RKO (cell line): ENCODE data around the gene VASN.

Source experiments
- DNase-seq: peaks from one replicate; pipeline ENCODE4 v3.0.0-alpha.2; 2016; ENCODE audit warnings: low spot score

VASN gene

GRCh38 chr16:4403133-4403949, 31.7 kb downstream of the VASN start:
- DNase-seq = no peak

GRCh38 chr16:4404247-4404966, 32.8 kb downstream of the VASN start:
- peak; percentile 35 for DNase-seq

- no peak for DNase-seq
These were observed 33.5 kb downstream of the VASN start for GRCh38 chr16:4404967-4405696.

- no peak for DNase-seq
These were observed 36.1 kb downstream of the VASN start for GRCh38 chr16:4407543-4408322.

- DNase-seq = no peak
These were observed 36.7 kb downstream of the VASN start for GRCh38 chr16:4408323-4408690.

- peak; percentile 41 for DNase-seq
These were observed 37.7 kb downstream of the VASN start for GRCh38 chr16:4409081-4409932.

- no peak for DNase-seq
These were observed 38.9 kb downstream of the VASN start for GRCh38 chr16:4410335-4411075.

GRCh38 chr16:4411684-4412083, 40.0 kb downstream of the VASN start:
- no peak for DNase-seq

- no peak for DNase-seq
These were observed 40.5 kb downstream of the VASN start for GRCh38 chr16:4412159-4412558.

GRCh38 chr16:4412854-4413253, 41.2 kb downstream of the VASN start:
- DNase-seq = no peak

- DNase-seq = no peak
These were observed 42.7 kb downstream of the VASN start for GRCh38 chr16:4414187-4414917.

GRCh38 chr16:4415538-4416199, 44.0 kb downstream of the VASN start:
- DNase-seq = peak; percentile 62

GRCh38 chr16:4416200-4417032, 44.8 kb downstream of the VASN start, which contains the start of gene CORO7:
CORO7 (minus strand) TSS chr16:4416596; CDS start chr16:4416518, 78 bp downstream.
- peak; percentile 87 for DNase-seq

GRCh38 chr16:4419402-4419959, 47.8 kb downstream of the VASN start:
- DNase-seq = no peak

GRCh38 chr16:4420505-4421105, 49.0 kb downstream of the VASN start:
- no peak for DNase-seq

- DNase-seq = peak; percentile 97
These were observed 53.9 kb downstream of the VASN start, which contains the start of gene DNAJA3 for GRCh38 chr16:4425378-4426020. DNAJA3 (plus strand) TSS chr16:4425868; CDS start chr16:4425882, 14 bp downstream.
